DMS53 treated with DMSO at 0.1 percent for 48 hours (cell line): ENCODE measurements around the gene CPA4.

Experiments
- DNase-seq: peaks from one replicate; lab custom pipeline; 2025; ENCODE audit not compliant: unreplicated experiment; lab: John Stamatoyannopoulos, UW

Gene CPA4

GRCh38 chr7:130342701-130343380, 49.9 kb downstream of the CPA4 start:
- DNase-seq: peak; percentile 39

DNA sequence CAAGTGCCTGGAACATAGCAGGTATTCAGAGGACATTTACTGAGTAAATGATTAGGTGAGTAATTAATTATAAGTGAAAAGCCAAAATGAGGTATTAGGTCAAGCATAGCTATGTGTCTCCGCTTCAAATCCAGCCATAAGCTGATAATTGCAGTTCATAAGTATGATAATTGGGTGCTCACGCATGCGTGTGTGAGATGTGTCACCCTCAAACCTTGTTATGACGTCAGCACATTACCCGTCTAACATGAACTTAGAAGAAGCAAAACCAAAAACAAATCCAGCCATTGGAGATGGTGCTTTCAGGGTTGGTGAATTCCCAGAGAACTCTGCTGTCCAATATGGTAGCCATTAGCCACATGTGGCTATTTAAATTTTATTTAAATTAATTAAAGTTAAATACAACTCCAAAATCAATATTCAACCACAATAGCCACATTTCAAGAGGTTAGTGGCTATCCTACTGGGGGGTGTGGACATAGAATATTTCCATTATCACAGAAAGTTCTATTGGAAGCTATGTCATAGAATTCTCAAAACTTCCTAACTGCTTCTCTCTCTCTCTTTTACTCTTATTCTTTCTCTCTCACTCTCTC, 51.4 kb downstream of the CPA4 start, which contains the start of gene CPA5:
CPA5 (plus strand) TSS at position 546 of the 596 bp plus-strand sequence. CDS start 1,670 bp downstream, outside the sequence.
- DNase-seq: no peak

DNA sequence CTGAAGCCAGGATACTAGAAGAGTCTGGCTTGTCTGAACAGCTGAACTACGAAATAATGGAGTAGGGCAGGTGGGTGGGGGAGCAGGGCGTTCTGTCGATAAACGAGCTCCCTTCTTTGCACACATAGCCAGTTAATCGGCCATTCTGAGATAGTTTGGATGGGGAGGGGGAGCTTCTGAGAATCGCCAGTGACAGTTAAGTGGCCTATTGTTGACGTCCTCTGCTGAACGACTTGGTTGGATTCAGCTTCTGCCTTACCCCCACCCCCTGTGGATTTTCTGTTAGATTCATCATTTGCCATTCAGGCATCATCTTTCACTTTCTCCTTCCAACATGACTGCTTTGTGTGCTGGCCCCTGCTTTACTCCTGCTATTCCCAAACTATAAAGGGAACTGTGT, 52.2 kb downstream of the CPA4 start:
- no peak for DNase-seq

DNA sequence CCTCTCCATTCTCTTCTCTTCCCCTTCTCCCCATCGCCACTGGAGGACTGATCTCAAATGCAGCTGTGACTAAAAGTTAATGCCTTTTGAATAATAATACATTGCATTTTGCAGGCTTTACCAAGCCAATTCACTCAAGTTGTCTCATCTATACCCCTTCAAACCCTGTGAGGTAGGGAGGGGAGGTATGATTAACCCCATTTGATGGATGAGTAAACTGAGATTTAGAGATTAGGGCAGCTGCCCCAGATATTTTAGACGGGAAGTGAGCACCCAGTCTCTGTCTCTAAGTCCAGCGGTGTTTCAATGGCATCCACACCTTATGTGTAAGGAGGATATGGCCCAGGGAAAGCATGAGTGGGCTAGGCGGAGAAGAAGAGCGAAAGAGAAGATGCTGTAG, 52.8 kb downstream of the CPA4 start:
- DNase-seq: no peak

GRCh38 chr7:130346177-130346905, 53.4 kb downstream of the CPA4 start:
- no peak for DNase-seq

- DNase-seq: no peak
These were observed 54.0 kb downstream of the CPA4 start for GRCh38 chr7:130346941-130347340.

DNA sequence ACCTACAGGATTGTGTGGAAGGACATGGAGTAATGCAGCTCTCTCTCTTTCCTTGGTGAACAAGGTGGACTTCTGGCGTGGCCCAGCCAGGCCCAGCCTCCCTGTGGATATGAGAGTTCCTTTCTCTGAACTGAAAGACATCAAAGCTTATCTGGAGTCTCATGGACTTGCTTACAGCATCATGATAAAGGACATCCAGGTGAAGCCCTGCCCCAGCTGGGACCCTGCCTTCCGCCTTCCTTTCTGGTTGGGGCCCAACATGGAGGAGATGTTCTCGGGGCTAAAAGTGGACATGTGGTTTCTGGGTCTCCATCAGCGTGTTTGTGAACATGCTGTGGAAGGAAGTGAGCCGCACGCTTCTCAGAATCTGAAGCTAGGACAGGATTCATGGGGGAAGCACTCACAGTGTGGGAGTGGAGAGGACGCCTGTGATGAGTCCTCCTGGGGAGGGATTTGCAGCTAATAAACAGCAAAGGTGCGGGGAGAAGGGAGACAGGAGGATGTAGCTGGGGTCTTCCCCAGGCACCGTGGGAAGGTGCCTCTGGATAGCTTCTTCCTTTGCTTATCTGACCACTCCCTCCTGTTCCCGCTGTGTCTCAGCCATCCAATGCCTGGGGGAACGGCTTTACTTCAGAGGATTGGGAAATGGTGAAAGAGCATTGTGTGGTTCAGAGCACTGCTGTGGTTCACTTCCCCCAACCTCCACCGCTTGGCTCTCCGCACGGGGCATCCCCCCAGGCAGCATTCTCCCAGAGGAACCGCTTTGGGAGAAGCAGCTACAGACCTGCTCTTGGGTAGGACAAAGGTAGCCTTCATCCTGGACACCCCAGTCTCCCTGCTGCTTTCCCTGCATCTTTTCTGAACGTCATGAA, 57.2 kb downstream of the CPA4 start:
- DNase-seq: no peak

- no peak for DNase-seq
These were observed 58.2 kb downstream of the CPA4 start for GRCh38 chr7:130350945-130351790.

GRCh38 chr7:130351791-130352090, 58.8 kb downstream of the CPA4 start:
- DNase-seq: no peak

GRCh38 chr7:130352194-130353074, 59.5 kb downstream of the CPA4 start:
- peak; percentile 38 for DNase-seq

DNA sequence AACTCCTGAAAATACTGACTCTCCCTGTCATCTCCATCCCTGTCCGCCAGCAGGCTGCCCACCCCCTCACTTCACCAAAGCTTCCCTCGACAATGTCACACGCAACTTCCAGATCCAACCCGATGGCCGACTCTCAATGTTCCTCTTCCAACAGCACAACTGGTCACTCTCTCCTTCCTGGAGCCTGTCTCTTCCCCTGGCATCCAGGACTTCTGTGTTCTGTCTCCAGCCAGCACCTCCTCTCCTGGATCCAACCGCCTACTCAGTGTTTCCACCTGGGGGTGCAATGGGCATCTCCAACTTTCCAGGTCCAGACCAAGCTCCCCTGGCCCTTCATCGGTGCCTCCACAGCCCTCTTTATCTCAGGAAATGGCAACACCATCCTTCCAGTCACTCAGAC, 60.2 kb downstream of the CPA4 start:
- no peak for DNase-seq

DNA sequence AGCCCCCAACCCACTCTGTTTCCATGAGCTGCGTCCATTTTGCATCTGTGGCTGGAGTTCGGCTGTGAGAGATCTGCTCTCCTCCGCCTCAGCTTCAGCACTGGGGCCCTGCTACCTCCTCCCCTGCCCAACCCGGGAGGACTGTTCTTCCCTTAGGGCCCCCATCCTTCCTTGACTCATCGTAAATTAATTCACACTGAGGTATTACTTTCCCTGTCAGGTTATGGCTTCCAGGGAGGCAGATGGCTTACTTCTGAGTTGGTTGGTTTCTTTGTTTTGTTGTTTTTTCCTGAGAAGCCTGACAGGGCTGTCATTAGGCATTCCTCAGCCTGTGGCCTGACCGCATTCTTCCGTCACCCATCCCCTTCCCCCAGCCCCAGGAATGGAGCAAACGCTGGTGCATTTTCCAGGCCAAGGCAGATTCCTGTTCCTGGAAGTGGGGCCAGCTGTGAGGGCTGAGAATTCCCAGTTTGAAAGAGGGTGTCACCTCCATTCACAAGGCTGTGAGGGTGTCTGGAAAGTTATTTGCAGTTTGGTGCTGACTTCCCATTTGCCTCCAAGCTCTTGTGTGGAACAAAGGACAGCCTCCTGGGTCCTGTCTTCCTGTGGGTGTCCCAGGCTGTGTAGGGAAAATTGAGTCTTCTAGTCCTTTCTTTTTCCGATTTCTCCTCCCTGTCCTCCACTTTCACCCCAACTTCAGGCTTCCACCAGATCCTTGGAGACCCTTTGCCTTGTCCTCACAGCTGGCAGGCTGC, 63.3 kb downstream of the CPA4 start:
- DNase-seq: no peak

DNA sequence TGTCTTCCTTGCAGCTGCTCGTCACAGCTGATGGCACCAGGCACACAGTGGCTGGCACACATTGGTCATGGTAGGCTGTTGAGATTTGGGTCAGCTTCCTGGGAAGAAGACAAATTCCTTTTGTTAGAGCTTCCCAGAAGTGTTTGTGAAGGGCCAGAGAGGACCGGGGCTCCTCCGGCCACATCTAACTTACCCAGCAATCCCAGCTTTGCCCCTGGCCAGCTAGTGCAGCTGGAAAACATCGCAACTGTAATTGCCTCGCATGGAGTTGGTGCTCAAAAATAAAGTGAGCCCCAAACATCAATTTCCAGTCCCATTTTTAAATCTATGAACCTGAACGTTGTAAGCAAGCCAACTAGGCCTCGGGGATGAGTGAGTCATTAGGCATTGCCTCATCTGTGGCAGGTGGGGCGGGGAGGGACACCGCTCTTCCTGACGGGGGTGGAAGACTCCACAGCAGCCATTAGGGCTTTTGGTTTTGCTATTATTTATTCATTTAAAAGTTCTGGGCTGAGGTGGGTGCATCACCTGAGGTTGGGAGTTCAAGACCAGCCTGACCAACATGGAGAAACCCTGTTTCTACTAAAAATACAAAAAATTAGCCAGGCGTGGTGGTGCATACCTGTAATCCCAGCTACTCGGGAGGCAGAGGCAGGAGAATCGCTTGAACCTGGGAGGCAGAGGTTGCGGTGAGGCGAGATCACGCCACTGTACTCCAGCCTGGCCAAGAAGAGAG, 64.1 kb downstream of the CPA4 start:
- DNase-seq: peak; percentile 10

GRCh38 chr7:130358471-130358870, 65.5 kb downstream of the CPA4 start:
- no peak for DNase-seq

DNA sequence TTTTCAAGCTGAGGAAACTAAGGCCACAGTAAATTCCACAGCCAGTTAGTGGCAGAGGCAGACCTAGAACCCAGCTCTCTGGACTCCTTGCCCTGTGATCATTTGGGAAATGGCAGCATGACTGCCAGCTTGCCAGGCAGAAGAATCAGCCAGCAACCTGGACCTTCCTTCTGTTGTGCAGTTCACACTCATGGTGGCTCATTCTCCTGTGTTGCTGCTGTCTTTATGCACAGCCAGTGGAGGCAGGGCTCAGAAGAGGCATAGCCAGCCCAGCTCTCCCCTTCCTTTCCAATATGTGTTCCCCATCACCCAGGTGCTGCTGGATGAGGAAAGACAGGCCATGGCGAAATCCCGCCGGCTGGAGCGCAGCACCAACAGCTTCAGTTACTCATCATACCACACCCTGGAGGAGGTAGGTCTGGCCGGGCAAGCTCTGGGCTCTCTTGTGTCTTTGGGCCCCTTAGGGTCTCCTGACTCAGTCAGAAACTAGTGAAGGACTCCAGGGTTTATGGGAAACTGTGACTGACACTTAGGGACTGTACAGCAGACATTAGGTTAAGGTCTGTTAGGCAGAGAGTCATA, 66.4 kb downstream of the CPA4 start:
- no peak for DNase-seq

DNA sequence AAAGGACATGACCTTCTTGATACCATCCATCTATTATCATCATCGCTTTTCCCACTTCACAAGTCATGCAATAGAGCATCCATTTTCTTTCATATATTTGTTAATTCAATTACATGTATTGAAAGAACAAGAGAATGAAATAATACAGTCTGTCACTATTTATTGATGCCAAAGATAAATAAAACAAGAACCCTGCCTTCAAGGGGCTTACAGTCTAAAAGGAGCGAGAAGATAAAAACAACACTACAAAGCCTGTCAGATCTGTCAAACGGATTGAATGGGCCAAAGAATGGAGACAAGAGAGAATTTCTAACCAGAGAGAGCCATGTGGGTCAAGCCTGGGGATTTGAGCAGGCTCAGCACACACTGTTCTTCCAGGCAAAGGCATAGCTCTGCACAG, 67.6 kb downstream of the CPA4 start:
- no peak for DNase-seq

GRCh38 chr7:130361681-130362080, 68.7 kb downstream of the CPA4 start:
- no peak for DNase-seq
